GM12892 (cell line): ENCODE results near the gene SUPT3H.

Source experiments
- POLR2A ChIP-seq: IDR thresholded peaks from 2 replicates; pipeline ENCODE4 v1.6.1; 2011; ENCODE audit warnings: low read depth, low read length, control low read depth
- POLR2AphosphoS5 ChIP-seq: IDR thresholded peaks from 2 replicates; pipeline ENCODE4 v1.6.1; 2011; ENCODE audit warnings: low read depth, low read length, control low read depth
- TAF1 ChIP-seq: IDR thresholded peaks from 2 replicates; pipeline ENCODE4 v1.6.1; 2011; ENCODE audit warnings: low read depth, mild to moderate bottlenecking, control low read depth, low read length, borderline replicate concordance

GRCh38 chr6:44797746-44798145, 580.0 kb downstream of the SUPT3H start:
- no peak for TF ChIP-seq POLR2A
- no peak for TF ChIP-seq POLR2AphosphoS5
- TF ChIP-seq TAF1, result no peak
